HepG2 (cell line): Measurements from ENCODE around the gene DRC3. TPM values are rescaled to one million over a fixed set of nuclear protein-coding genes. Genes with fewer than 3 reads are reported as not detected.
A peak's percentile ranks its signal among the peaks of the same experiment; 100 is the strongest.

ENCODE experiments used
- ATAC-seq: fragments of 200-7000 bp; cut with Tn5 transposase; 3 replicates; pipeline ENCODE4 v1.9.1; 2020; ENCODE audit warnings: mild to moderate bottlenecking, moderate library complexity
- BruUV-seq: library from RNA; stranded (reverse); fragments of 400-500 nt; replicated peaks from 2 replicates; lab custom pipeline; 2021; lab: Mats Ljungman, UMichigan
- CTCF ChIA-PET: fragments of 300-600 bp; formaldehyde crosslinking; extraction: SDS; loops from one replicate; lab custom pipeline; 2021; ENCODE audit warnings: low total read pairs, inconsistent platforms, low intra/inter-chr PET ratio; lab: Yijun Ruan, JAX
- POLR2A ChIA-PET: fragments of 350-600 bp; sonication (Branson Sonifier 250); formaldehyde crosslinking; loops from one replicate; lab custom pipeline; 2020; ENCODE audit warnings: antibody characterized with exemption, inconsistent platforms; lab: Yijun Ruan, JAX
- DNase-seq: peaks from one replicate; pipeline ENCODE4 v3.0.0-alpha.2; 2015; ENCODE audit warnings: low spot score
- FAIRE-seq: peaks from 3 replicates; lab custom pipeline; 2011; peaks lifted over from hg19 to GRCh38; lab: Jason Lieb, UNC
- H2AFZ ChIP-seq: one replicate; pipeline ENCODE4 v1.6.1; 2011; ENCODE audit warnings: low read length, inconsistent platforms
- H3K27ac ChIP-seq: fragments of 300-600 bp; 3 replicates; pipeline ENCODE4 v1.8.0; 2011; ENCODE audit warnings: mixed run types, mild to moderate bottlenecking, mixed read lengths, low read length, inconsistent platforms; ENCODE audit not compliant: insufficient read depth; ENCODE audit errors: extremely low read length
- H3K27me3 ChIP-seq, 2 experiments: fragments of 200-600 bp in 1 of 2; 2 replicates in 1 of 2; 3 replicates in 1 of 2; pipeline versions ENCODE4 v1.6.0 to v1.8.0; 2011; ENCODE audit warnings: low read length in 2 of 2, mild to moderate bottlenecking in 2 of 2, moderate library complexity in 2 of 2, inconsistent platforms in 1 of 2; ENCODE audit not compliant: insufficient read depth in 2 of 2, control insufficient read depth in 1 of 2
- H3K36me3 ChIP-seq, 2 experiments: fragments of 200-600 bp in 1 of 2; replicated peaks in 1 of 2; 2 replicates in 1 of 2; 3 replicates in 1 of 2; pipeline versions ENCODE4 v1.5.1 to v1.8.0; 2011; ENCODE audit warnings: low read length in 2 of 2, inconsistent platforms in 1 of 2; ENCODE audit not compliant: insufficient read depth in 2 of 2, control insufficient read depth in 1 of 2
- H3K4me1 ChIP-seq: 2 replicates; pipeline ENCODE4 v1.5.1; 2012; ENCODE audit warnings: low read length, inconsistent platforms; ENCODE audit not compliant: insufficient read depth
- H3K4me2 ChIP-seq: 2 replicates; pipeline ENCODE4 v1.6.0; 2011; ENCODE audit warnings: low read depth, low read length, inconsistent platforms
- H3K4me3 ChIP-seq, 3 experiments: fragments of 200-600 bp in 1 of 3; sonication (generic), shearing (Covaris generic) in 1 of 3; replicated peaks in 1 of 3; 2 replicates each; pipeline ENCODE4 v1.5.1; 2011 to 2016; ENCODE audit warnings: low read length in 3 of 3, inconsistent platforms in 2 of 3, low read depth in 2 of 3, mild to moderate bottlenecking in 2 of 3, control low read depth in 1 of 3, mixed read lengths in 1 of 3; ENCODE audit not compliant: insufficient read depth in 1 of 3
- H3K79me2 ChIP-seq: one replicate; pipeline ENCODE4 v1.6.1; 2011; ENCODE audit warnings: low read length, inconsistent platforms; ENCODE audit not compliant: insufficient read depth
- H3K9ac ChIP-seq: 2 replicates; pipeline ENCODE4 v1.6.0; 2011; ENCODE audit warnings: mild to moderate bottlenecking, low read depth, low read length, inconsistent platforms; ENCODE audit not compliant: insufficient read depth
- H3K9me3 ChIP-seq: 2 replicates; pipeline ENCODE4 v1.5.1; 2012; ENCODE audit warnings: mild to moderate bottlenecking, low read length
- H4K20me1 ChIP-seq: 2 replicates; pipeline ENCODE4 v1.6.0; 2011; ENCODE audit warnings: inconsistent platforms, mild to moderate bottlenecking, low read length, moderate library complexity; ENCODE audit not compliant: insufficient read depth
- AHR ChIP-seq: IDR thresholded peaks from 2 replicates; pipeline ENCODE4 v1.6.1; 2018; ENCODE audit warnings: missing genetic modification reagents, missing compliant biosample characterization
- CEBPB ChIP-seq: IDR thresholded peaks from 2 replicates; pipeline ENCODE4 v1.6.1; 2011; ENCODE audit warnings: low read depth, low read length, improper control_type of control experiment, borderline replicate concordance
- CTCF ChIP-seq: sonication (generic); formaldehyde crosslinking; IDR thresholded peaks from 2 replicates; pipeline ENCODE4 v1.5.0; 2020; ENCODE audit warnings: mild to moderate bottlenecking, missing genetic modification reagents, moderate library complexity
- SALL2 ChIP-seq: sonication (generic); formaldehyde crosslinking; IDR thresholded peaks from 2 replicates; pipeline ENCODE4 v1.8.1; 2023; ENCODE audit warnings: mild to moderate bottlenecking, missing genetic modification reagents, inconsistent platforms
- SRF ChIP-seq: IDR thresholded peaks from 2 replicates; pipeline ENCODE4 v1.6.1; 2011; ENCODE audit warnings: mild to moderate bottlenecking, low read depth, low read length, moderate library complexity
- STAG1 ChIP-seq: sonication (generic); formaldehyde crosslinking; IDR thresholded peaks from 2 replicates; pipeline ENCODE4 v1.4.0; 2020; ENCODE audit warnings: missing genetic modification reagents
- ZNF30 ChIP-seq: sonication (generic); formaldehyde crosslinking; IDR thresholded peaks from 2 replicates; pipeline ENCODE4 v1.5.0; 2020; ENCODE audit warnings: mild to moderate bottlenecking, missing genetic modification reagents
- ZNF546 ChIP-seq: sonication (generic); formaldehyde crosslinking; conservative IDR thresholded peaks from 2 replicates; pipeline ENCODE4 v1.8.1; 2023; ENCODE audit warnings: mild to moderate bottlenecking, missing genetic modification reagents
- ZNF549 ChIP-seq: sonication (generic); formaldehyde crosslinking; IDR thresholded peaks from 2 replicates; pipeline ENCODE4 v1.5.0; 2020; ENCODE audit warnings: missing genetic modification reagents
- ZNF619 ChIP-seq: sonication (generic); formaldehyde crosslinking; IDR thresholded peaks from 2 replicates; pipeline ENCODE4 v1.4.0; 2020; ENCODE audit warnings: mild to moderate bottlenecking, missing genetic modification reagents
- ZNF770 ChIP-seq: sonication (generic); formaldehyde crosslinking; IDR thresholded peaks from 2 replicates; pipeline ENCODE4 v1.5.0; 2020; ENCODE audit warnings: mild to moderate bottlenecking, missing genetic modification reagents
- WGBS: methylation state at CpG from one replicate; pipeline ENCODE4 v1.1.6; 2017; ENCODE audit warnings: low lambda C conversion rate; 5-methylcytosine and 5-hydroxymethylcytosine counted together
- in situ Hi-C: cut with HindIII; loops from 2 replicates; pipeline ENCODE4 v1.10.0; 2017; ENCODE audit warnings: low pct_unique_long_range_greater_than_20kb; ENCODE audit not compliant: extremely low pct_ligation_motif_present
- intact Hi-C: fragments of 100-400 bp; cut with micrococcal nuclease; formaldehyde crosslinking; loops from one replicate; pipeline ENCODE4 v1.10.0; 2022; ENCODE audit not compliant: unreplicated experiment
- polyA plus RNA-seq, 8 experiments: library from polyadenylated mRNA; depleted of rRNA in 3 of 8; stranded (reverse) in 7 of 8; unstranded in 1 of 8; fragments of >200 nt; fragmentation: Illumina TruSeq in 4 of 8; extraction: Trizol in 4 of 8; gene quantifications; 2 replicates each; pipeline versions ENCODE4 v1.2.1 to v1.2.3, GENCODE V29; 2011 to 2016; ENCODE audit warnings: low read depth in 4 of 8, missing spikeins in 1 of 8, mixed read lengths in 1 of 8; ENCODE audit not compliant: insufficient read depth in 1 of 8
- total RNA-seq, 5 experiments: library from RNA; depleted of rRNA; stranded (reverse); fragments of >200 nt; fragmentation: Illumina TruSeq; extraction: Trizol; gene quantifications; 2 replicates each; pipeline ENCODE4 v1.2.3, GENCODE V29; 2016; ENCODE audit warnings: low read depth in 1 of 5

DRC3 gene
- total and polyA plus RNA-seq, 2 of the 13 experiments (the other 11 are each of a cell fraction or from before 2014, with no cell fraction given), result 0.53 to 0.87 TPM

- intact Hi-C loops (no loop called here), in situ Hi-C loops (no loop called here)
- peak; percentile 83 for FAIRE-seq
- Histone ChIP-seq H3K4me2 (no peak overlapping the region), H3K27me3 (no peaks in the 10 kb centered on the region; a peak in 1 of 5 replicates), H3K9me3 (no peaks in the 10 kb centered on the region), H3K4me1 (peaks cover 32% of the 10 kb centered on the region), H3K27ac (no peak overlapping the region), H3K79me2 (peaks cover 12% of the 10 kb centered on the region), H3K4me3 (no peak overlapping the region), H3K9ac (no peak overlapping the region), H4K20me1 (no peaks in the 10 kb centered on the region), H3K36me3 (peaks cover 6 to 14% of the 10 kb centered on the region in 2 experiments; a peak in 4 of 5 replicates), H2AFZ (no peak overlapping the region)
- no peak for ATAC-seq
- no peak for TF ChIP-seq AHR (CRISPR knock-in tag)
- TF ChIP-seq STAG1 (CRISPR knock-in tag), result peak; percentile 18; the same call in 1 of the 2 replicates
- TF ChIP-seq SALL2, result no peak
- no peak for TF ChIP-seq ZNF30 (CRISPR knock-in tag)
- TF ChIP-seq CTCF (CRISPR knock-in tag), result peak; percentile 20
- TF ChIP-seq SRF, result no peak
- TF ChIP-seq ZNF549 (CRISPR knock-in tag), result no peak
- ChIA-PET POLR2A (no interaction called here), CTCF (no interaction called here)
- no TSS peak for BruUV-seq
- 86% methylated on average over 1 of the region's 1 CpG for WGBS
- DNase-seq, result no peak
Measured at GRCh38 chr17:18043491-18043890, 70.8 kb downstream of the DRC3 start.

- Histone ChIP-seq H3K4me3 (no peak overlapping the region), H3K4me2 (no peak overlapping the region), H4K20me1 (no peaks in the 10 kb centered on the region), H2AFZ (no peak overlapping the region), H3K27ac (no peak overlapping the region), H3K9me3 (no peaks in the 10 kb centered on the region), H3K79me2 (peaks cover 11% of the 10 kb centered on the region), H3K27me3 (no peaks in the 10 kb centered on the region), H3K36me3 (peaks cover 6 to 14% of the 10 kb centered on the region in 2 experiments; a peak in 4 of 5 replicates), H3K4me1 (peaks cover 32% of the 10 kb centered on the region), H3K9ac (no peak overlapping the region)
- in situ Hi-C loops (no loop called here), intact Hi-C loops (no loop called here)
- no TSS peak for BruUV-seq
- ATAC-seq (no peak), DNase-seq (no peak), FAIRE-seq (no peak)
- POLR2A ChIA-PET, result no interaction called here
- no peak for TF ChIP-seq ZNF546 (CRISPR knock-in tag)
- 0 out of 2 replicates have a peak, but pooled peaks have one; percentile 11 for TF ChIP-seq CEBPB
- TF ChIP-seq ZNF770 (CRISPR knock-in tag), result no peak
- TF ChIP-seq ZNF619 (CRISPR knock-in tag), result no peak
- 90% methylated on average over 3 of the region's 3 CpGs for WGBS
- CTCF ChIA-PET, result no interaction called here
Measured at GRCh38 chr17:18044609-18045008, 71.9 kb downstream of the DRC3 start.
